SK-N-MC (cell line): ENCODE results near the gene MYH16.
"Not testable (repeated sequence)": the region's sequence is repeated elsewhere in the genome, so short reads cannot be mapped to it uniquely, and the experiment has no call there.

ENCODE experiments used
- DNase-seq: peaks from one replicate; pipeline ENCODE4 v3.0.0-alpha.2; 2011; ENCODE audit warnings: low read depth, low spot score
- H3K27ac ChIP-seq: fragments of 200-600 bp; sonication (generic); 2 replicates; pipeline ENCODE4 v1.5.1; 2016; ENCODE audit warnings: mixed run types
- H3K36me3 ChIP-seq: fragments of 200-600 bp; sonication (generic); 2 replicates; pipeline ENCODE4 v1.6.1; 2017; ENCODE audit warnings: antibody characterized with exemption, low read length, mixed read lengths; ENCODE audit not compliant: insufficient read depth
- H3K4me3 ChIP-seq: fragments of 200-600 bp; sonication (generic); 2 replicates; pipeline ENCODE4 v1.5.1; 2016
- H3K9ac ChIP-seq: fragments of 200-600 bp; sonication (generic); 2 replicates; pipeline ENCODE4 v1.8.0; 2017; ENCODE audit warnings: mixed run types, mixed read lengths; ENCODE audit not compliant: insufficient read length
- H3K9me3 ChIP-seq: fragments of 200-600 bp; sonication (generic); 2 replicates; pipeline ENCODE4 v1.6.1; 2017; ENCODE audit warnings: low read depth, mild to moderate bottlenecking, antibody characterized with exemption, low read length, moderate library complexity, mixed read lengths
- EZH2 ChIP-seq: fragments of 200-600 bp; sonication (generic); IDR thresholded peaks from one replicate; pipeline ENCODE4 v1.6.1; 2017; ENCODE audit warnings: antibody characterized with exemption
- FOXP2 ChIP-seq: optimal IDR thresholded peaks from 2 replicates; pipeline ENCODE3; 2011; ENCODE audit warnings: mild to moderate bottlenecking, moderate library complexity; ENCODE audit not compliant: insufficient read depth; ENCODE audit errors: extremely low read length, control extremely low read depth
- POLR2AphosphoS5 ChIP-seq: IDR thresholded peaks from 2 replicates; pipeline ENCODE4 v1.6.1; 2012; ENCODE audit warnings: mild to moderate bottlenecking, low read depth, low read length, borderline replicate concordance

The MYH16 gene

DNA sequence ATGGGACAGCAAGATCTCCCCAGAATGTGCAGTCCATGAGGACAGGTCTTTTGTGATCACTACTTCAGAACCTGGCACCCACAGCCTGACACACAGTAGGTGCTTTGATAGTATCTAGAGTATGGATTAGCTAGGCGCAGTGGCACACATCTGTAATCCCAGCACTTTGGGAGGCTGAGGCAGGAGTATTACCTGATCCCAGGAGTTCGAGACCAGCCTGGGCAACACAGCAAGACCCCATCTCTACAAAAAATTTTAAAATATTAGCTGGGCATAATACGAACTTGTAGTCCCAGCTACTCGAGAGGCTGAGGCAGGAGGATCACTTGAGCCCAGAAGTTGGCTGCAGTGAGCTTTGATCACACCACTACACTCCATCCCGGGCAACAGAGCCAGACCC lies 79.6 kb downstream of the MYH16 start:
- no peak overlapping the region for H3K27ac ChIP-seq
- no peak for TF ChIP-seq EZH2
- TF ChIP-seq POLR2AphosphoS5, result no peak
- no peak for TF ChIP-seq FOXP2
- no peak for DNase-seq
- no peak overlapping the region for H3K9ac ChIP-seq
- H3K36me3 ChIP-seq, result peaks cover 68% of the 10 kb centered on the region
- no peak overlapping the region for H3K4me3 ChIP-seq
- no peaks in the 10 kb centered on the region for H3K9me3 ChIP-seq

GRCh38 chr7:99355098-99355497 lies 82.5 kb downstream of the MYH16 start:
- no peak overlapping the region for H3K9ac ChIP-seq
- DNase-seq, result no peak
- no peak overlapping the region for H3K27ac ChIP-seq
- no peaks in the 10 kb centered on the region for H3K9me3 ChIP-seq
- TF ChIP-seq FOXP2, result no peak
- TF ChIP-seq EZH2, result no peak
- TF ChIP-seq POLR2AphosphoS5, result no peak
- H3K36me3 ChIP-seq, result peaks cover 68% of the 10 kb centered on the region
- no peak overlapping the region for H3K4me3 ChIP-seq

DNA sequence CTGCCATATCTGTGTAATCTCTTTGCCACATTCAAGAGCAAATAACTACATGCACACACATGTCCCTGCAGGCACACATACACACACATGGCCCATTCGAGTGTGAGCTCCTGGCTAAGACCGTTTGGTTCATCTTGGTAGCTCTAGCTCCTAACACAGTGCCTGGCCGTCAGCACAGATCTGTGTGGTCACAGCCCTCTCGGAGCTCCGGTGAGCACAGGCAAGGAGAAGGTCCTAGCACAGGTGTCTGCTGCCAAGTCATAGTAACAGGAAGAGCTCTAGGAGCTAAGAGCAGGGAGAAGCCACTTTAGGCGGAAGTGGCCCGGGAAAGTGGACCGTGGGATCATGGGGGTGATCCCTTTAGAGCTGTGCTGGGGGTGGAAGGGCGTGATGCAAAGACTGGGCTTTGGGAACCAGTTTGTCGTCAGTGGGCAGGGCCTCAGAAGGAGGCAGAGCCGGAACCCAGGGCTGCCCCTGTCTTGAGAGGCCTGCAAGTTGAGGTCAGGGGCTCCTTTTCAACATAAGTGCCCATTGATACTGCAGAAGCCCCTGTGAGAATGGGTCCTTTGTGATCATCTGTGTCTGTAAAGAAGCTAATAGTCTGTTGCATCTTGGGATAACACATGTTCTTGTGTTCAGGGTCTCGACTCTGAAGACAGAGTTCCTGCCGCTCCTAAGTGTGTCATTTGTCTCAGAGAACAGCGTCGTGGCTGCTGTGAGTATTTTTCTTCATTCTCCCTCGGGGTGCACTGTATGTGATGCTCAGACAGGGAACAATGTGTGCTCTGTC lies 85.3 kb downstream of the MYH16 start:
- Histone ChIP-seq H3K27ac (no peak overlapping the region), H3K4me3 (no peak overlapping the region), H3K9me3 (no peaks in the 10 kb centered on the region), H3K9ac (no peak overlapping the region), H3K36me3 (peaks cover 68% of the 10 kb centered on the region)
- TF ChIP-seq EZH2, result no peak
- TF ChIP-seq FOXP2, result no peak
- DNase-seq, result no peak

GRCh38 chr7:99358521-99358920 lies 85.9 kb downstream of the MYH16 start:
- DNase-seq, H3K9ac ChIP-seq, H3K27ac ChIP-seq, H3K4me3 ChIP-seq, H3K9me3 ChIP-seq: not testable (repeated sequence)
- peaks cover 74% of the 10 kb centered on the region for H3K36me3 ChIP-seq

- no peak overlapping the region for H3K4me3 ChIP-seq
- no peak for DNase-seq
- no peaks in the 10 kb centered on the region for H3K9me3 ChIP-seq
- TF ChIP-seq FOXP2, result no peak
- TF ChIP-seq POLR2AphosphoS5, result no peak
- TF ChIP-seq EZH2, result no peak
- peaks cover 76% of the 10 kb centered on the region for H3K36me3 ChIP-seq
- H3K9ac ChIP-seq, result no peak overlapping the region
- no peak overlapping the region for H3K27ac ChIP-seq
Measured at GRCh38 chr7:99359465-99360154, 87.0 kb downstream of the MYH16 start.
